Skin epidermis (tissue), 12 donors: Measurements from ENCODE around the gene F3.
A peak's percentile ranks its signal among the peaks of the same experiment; 100 is the strongest.
"Not testable (repeated sequence)": the region's sequence is repeated elsewhere in the genome, so short reads cannot be mapped to it uniquely, and the experiment has no call there.

Experiments used
- H3K27ac ChIP-seq, 21 experiments: fragments of 200-600 bp; sonication (generic) in 11 of 21; one replicate each; pipeline ENCODE4 v1.5.0; 2020; ENCODE audit warnings: mild to moderate bottlenecking in 3 of 21, inconsistent platforms in 2 of 21, moderate library complexity in 2 of 21
- H3K4me3 ChIP-seq, 7 experiments: fragments of 200-600 bp; sonication (generic) in 2 of 7; one replicate each; pipeline ENCODE4 v1.5.0; 2020; ENCODE audit warnings: inconsistent platforms in 2 of 7, mild to moderate bottlenecking in 2 of 7, moderate library complexity in 1 of 7

F3 gene

DNA sequence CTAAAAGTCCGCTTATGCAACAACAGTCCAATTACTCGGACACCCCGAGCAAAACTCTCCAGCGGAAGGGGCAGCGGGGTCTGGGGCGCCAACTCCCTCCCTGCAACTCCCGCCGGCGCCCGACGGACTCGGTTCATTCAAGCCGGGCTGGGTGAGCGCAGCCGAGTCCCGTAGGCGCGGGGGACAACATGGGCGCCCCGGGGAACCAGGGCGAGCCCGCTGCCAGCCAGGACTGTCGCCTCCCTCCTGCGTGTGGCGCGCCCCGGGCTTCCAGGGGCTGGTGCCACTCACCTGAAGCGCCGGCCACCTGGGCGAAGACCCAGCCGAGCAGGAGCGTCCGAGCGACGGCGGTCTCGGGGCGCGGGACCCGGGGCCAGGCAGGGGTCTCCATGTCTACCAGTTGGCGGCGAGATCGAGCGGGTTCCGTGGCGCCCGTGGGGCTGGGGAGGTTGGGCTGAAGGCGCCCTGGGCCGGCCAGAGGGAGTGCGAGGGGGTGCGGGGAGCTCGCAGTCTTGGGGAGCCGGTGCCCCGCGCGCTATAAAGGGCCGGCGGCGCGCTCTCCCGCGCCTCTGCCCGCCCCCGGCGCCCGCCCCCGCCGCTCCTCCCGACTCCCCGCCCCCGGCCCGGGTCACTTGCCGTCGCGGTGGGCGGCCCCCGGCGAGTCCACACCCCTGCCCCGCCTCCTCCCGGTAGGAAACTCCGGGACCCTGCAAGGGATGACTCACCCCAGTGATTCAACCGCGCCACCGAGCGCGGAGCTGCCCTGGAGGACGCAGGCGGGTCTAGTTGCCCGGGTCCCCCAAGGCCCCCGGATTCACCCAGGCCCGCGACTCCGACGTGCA, at the start of gene F3:
F3 (minus strand) TSS at position 514 of the 842 bp plus-strand sequence; CDS start at position 391, 123 bp downstream.
- Histone ChIP-seq H3K4me3 (peak within 1 kb of the TSS; percentile 54 to 72 (median 65)), H3K27ac (peak within 1 kb of the TSS in 20 of 21 experiments; percentile 57 to 95 (median 84))

GRCh38 chr1:94590203-94591137, 48.9 kb upstream of the F3 start:
- Histone ChIP-seq H3K4me3 (no peak overlapping the region), H3K27ac (peak overlapping the region in 2 of 21 experiments; percentile 11 to 29)

- H3K27ac ChIP-seq, result no peak overlapping the region
- no peak overlapping the region for H3K4me3 ChIP-seq
Measured at GRCh38 chr1:94589728-94590127, 48.2 kb upstream of the F3 start.

DNA sequence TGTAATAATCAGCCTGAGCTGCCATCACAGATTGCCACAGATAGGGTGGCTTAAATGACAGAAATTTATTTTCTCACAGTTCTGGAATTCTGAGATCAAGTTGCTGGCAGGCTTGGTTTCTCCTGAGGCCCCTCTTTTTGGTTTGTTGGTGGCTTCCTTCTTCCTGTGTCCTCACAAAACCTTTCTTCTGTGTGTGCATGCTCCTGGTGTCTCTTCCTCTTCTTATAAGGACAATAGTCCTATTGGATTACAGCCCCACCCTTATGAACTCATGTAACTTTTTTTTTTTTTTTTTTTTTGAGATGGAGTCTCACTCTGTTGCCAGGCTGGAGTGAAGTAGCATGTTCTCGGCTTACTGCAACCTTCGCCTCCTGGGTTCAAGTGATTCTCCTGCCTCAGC, 41.0 kb upstream of the F3 start:
- H3K4me3 ChIP-seq, result no peak overlapping the region

DNA sequence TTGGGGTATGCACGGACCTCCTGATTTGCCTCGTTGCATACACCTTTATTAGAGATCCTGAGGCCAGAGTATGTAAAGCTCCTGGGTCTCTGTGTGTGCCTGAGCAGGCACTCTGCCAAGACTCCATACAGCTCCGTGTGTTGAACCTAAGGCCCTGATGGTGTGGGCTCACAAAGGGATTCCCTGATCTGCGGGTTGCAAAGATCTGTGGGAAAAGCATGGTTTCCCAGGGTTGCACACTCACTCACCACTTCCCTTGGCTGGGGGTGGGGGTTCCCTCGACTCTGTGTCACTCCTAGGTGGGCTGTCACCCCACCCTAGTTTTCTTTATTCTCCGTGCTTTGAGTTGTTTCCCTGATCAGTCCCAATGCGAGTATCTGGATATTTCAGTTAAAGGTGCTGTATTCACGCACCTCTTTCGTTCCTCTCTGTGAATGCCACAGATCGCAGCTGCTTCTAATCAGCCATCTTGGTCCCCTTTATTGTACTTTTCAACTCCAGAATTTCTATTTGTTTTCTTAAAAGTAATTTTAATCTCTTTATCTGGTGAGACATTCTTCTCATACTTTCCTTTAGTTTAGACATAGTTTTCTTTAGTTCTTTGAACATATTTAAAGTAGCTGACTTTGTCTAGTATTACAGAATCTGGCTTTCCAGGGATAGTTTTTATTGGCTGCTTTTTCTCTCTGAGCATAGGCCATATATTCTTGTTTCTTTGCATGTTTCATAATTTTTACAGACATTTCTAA, 39.0 kb upstream of the F3 start:
- H3K27ac ChIP-seq, result peak overlapping the region in 2 of 21 experiments; percentile 30 to 42

More for the DNA sequence above, 41.0 kb upstream of the F3 start:
- H3K27ac ChIP-seq, result no peak overlapping the region

GRCh38 chr1:94579876-94580294, 38.3 kb upstream of the F3 start:
- Histone ChIP-seq H3K27ac (peak overlapping the region in 2 of 21 experiments; percentile 30 to 42), H3K4me3 (no peak overlapping the region)

More for the DNA sequence above, 39.0 kb upstream of the F3 start:
- H3K4me3 ChIP-seq, result no peak overlapping the region

- no peak overlapping the region for H3K4me3 ChIP-seq
- no peak overlapping the region for H3K27ac ChIP-seq
Measured at GRCh38 chr1:94578856-94579255, 37.3 kb upstream of the F3 start.

GRCh38 chr1:94573917-94574316, 32.4 kb upstream of the F3 start:
- H3K4me3 ChIP-seq, result not testable (repeated sequence)

GRCh38 chr1:94572780-94573179, 31.2 kb upstream of the F3 start:
- Histone ChIP-seq H3K27ac (no peak overlapping the region), H3K4me3 (no peak overlapping the region)

More at GRCh38 chr1:94573917-94574316, 32.4 kb upstream of the F3 start:
- H3K27ac ChIP-seq, result not testable (repeated sequence)

DNA sequence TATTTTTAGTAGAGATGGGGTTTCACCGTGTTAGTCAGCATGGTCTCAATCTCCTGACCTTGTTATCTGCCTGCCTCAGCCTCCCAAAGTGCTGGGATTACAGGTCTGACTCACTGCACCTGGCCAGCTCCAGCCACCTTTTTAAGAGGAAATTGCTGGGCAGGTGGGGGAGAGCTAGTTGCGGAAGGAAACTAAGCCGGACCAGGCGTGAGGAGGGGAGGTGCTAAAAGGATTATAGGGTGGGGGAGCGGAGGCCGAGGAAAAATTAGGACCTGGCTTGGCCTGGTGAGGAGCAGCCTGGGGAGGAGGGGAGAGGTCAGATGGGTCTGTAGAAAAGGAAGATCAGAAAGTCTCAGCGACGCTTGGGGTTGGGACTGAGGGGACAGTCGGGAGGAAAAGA, 29.4 kb upstream of the F3 start:
- H3K27ac ChIP-seq, H3K4me3 ChIP-seq: not testable (repeated sequence)

GRCh38 chr1:94568806-94569205, 27.2 kb upstream of the F3 start:
- not testable (repeated sequence) for H3K4me3 ChIP-seq, H3K27ac ChIP-seq

DNA sequence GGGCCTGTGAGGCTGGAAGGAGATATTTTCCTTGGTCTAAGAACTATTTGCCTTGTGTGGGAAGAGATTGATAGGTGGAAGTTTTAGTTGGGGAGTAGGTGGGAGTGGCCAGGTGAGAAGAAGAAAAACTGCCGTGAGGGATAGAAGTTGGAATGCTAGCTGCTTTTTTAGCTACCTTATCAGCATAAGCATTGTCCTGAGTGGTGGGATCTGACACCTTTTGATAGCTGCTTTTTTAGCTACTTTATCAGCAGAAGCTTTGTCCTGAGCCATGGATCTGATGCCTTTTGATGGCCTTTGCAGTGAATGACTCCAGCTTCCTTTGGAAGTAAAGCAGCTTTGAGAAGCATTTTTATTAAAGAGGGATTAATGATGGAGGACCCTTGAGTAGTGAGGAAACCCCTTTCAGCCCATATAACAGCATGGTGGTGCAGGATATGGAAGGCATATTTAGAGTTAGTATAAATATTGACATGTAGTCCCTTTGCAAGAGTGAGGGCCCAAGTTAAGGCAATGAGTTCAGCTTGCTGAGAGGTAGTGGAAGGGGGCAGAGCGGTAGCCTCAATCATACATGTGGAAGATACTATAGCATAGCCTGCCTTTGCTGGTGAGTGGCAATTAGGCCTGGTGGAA, 26.5 kb upstream of the F3 start:
- not testable (repeated sequence) for H3K27ac ChIP-seq, H3K4me3 ChIP-seq

DNA sequence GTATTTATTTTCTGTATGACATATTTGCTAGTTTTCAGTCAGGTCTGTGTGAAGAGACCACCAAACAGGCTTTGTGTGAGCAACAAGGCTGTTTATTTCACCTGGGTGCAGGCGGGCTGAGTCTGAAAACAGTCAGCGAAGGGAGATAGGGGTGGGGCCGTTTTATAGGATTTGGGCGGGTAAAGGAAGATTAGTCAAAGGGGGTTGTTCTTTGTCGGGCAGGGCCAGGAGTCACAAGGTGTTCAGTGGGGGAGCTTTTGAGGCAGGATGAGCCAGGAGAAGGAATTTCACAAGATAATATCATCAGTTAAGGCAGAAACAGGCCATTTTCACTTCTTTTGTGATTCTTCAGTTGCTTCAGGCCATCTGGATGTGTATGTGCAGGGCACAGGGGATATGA, 24.9 kb upstream of the F3 start:
- not testable (repeated sequence) for H3K27ac ChIP-seq, H3K4me3 ChIP-seq

DNA sequence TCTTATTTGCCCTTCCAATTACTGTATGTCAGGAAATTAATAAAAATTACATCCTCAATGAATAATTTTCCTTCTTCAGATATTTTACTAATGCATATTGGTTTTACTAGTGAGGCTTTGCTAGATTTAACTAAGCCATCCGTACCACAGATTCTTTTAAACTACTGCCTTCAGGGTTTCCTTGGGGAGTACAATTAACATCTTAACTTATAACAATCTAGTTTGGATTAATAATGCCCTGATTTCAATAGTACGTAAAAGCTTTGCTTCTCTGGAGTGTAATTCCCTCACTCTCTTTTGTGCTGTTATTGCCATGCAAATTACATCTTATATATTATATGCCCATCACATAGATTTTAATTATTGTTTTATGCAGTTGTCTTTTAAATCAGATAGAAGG, 24.3 kb upstream of the F3 start:
- no peak overlapping the region for H3K27ac ChIP-seq

DNA sequence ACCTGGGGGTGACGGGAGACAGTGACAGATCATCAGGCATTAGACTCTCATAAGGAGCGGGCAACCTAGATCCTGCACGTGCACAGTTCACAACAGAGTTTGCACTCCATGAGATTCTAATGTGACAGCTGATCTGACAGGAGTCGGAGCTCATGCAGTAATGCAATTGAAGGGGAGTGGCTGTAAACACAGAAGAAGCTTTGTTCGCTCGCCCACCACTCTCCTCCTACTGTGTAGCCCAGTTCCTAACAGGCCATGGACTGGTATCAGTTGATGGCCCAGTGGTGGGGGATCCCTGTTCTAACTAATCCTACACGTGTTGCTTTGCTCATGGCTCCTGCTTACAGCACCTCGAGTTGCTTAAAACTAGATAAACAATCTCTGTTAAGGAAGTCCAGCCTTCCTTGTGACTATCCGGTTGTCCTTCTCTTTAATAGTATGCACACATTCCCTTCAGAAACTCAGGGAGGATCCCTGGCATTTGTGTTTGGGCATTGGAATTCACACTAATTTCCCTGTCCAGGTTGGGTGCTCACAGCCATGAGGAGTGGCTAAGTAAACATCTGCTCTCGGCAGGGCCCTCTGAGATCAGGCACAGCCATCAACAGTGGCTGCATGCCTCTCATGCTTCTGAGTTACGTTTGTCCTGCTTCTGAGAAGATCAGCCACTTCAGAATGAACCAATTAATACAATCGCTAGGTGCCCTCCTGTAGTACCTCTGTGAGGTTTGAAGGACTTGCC, 21.1 kb upstream of the F3 start:
- Histone ChIP-seq H3K27ac (no peak overlapping the region), H3K4me3 (no peak overlapping the region)

More for the DNA sequence above, 24.3 kb upstream of the F3 start:
- H3K4me3 ChIP-seq, result no peak overlapping the region

- Histone ChIP-seq H3K27ac (peak overlapping the region in 2 of 21 experiments; percentile 14 to 43), H3K4me3 (no peak overlapping the region)
Measured at GRCh38 chr1:94560333-94560732, 18.8 kb upstream of the F3 start.

- peak overlapping the region in 3 of 21 experiments; percentile 14 to 49 (median 43) for H3K27ac ChIP-seq
- no peak overlapping the region for H3K4me3 ChIP-seq
Measured at GRCh38 chr1:94559921-94560320, 18.4 kb upstream of the F3 start.

DNA sequence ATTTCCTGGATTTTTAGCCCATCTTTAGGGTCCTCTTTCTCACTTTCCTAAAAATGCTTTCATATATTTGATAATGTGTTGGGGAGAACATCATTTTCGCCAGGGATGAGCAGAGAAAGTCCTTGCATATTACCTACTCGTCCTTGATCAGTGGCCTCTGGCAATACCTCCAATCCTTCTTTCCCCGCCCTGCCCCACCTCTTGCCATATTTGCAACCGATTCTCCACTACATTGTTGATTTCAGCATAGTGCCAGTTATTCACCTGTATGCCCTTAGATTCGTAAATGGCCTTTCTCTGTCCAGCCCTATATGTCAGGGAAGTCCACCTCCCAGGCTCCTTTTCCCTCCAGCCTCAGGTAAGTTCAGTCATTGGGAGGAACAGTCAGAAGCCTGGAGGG, 13.5 kb upstream of the F3 start:
- no peak overlapping the region for H3K27ac ChIP-seq

DNA sequence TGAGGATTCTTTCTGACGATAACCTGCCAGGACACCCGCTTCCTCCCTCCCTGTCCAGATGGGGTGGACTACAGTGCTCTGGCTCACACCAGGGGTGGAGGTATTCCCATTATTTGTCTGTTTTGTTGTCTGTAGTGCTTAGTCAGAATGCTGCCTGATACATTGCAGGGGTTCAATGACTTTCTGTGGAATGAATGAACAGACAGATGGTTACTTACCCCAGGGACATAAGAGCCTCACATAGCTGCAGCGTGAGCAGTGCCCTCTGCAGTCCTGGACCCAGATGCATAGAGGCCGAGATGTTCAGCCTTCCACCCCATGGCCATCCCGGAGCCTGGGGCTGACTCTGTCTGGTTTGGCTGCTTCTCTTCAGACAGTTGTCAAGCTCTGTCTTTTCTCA, 13.0 kb upstream of the F3 start:
- H3K4me3 ChIP-seq, result no peak overlapping the region
- no peak overlapping the region for H3K27ac ChIP-seq

More for the DNA sequence above, 13.5 kb upstream of the F3 start:
- no peak overlapping the region for H3K4me3 ChIP-seq
